K562 (cell line): ENCODE results near the gene KLC1.

ENCODE experiments used
- CTCF ChIP-seq, 3 experiments: IDR thresholded peaks in 2 of 3; conservative IDR thresholded peaks in 1 of 3; 2 replicates each; pipeline ENCODE4 v1.5.1; 2011 to 2012; ENCODE audit warnings: low read length in 3 of 3, mild to moderate bottlenecking in 3 of 3, control low read depth in 2 of 3, improper control_type of control experiment in 1 of 3, inconsistent platforms in 1 of 3, low read depth in 1 of 3, mixed read lengths in 1 of 3, moderate library complexity in 1 of 3; ENCODE audit not compliant: insufficient read depth in 2 of 3
- DIDO1 ChIP-seq: fragments of 450-650 bp; IDR thresholded peaks from 2 replicates; pipeline ENCODE4 v1.6.1; 2016; ENCODE audit warnings: low read depth, missing biosample characterization, missing genetic modification characterization
- ETV5 ChIP-seq: sonication (generic); formaldehyde crosslinking; IDR thresholded peaks from 2 replicates; pipeline ENCODE4 v1.4.0; 2020; ENCODE audit warnings: low read depth, mild to moderate bottlenecking, missing genetic modification reagents
- EZH2 ChIP-seq: IDR thresholded peaks from 2 replicates; pipeline ENCODE4 v1.6.1; 2012; ENCODE audit warnings: low read depth, mild to moderate bottlenecking, inconsistent platforms, low read length, borderline replicate concordance
- KAT8 ChIP-seq: fragments of 450-650 bp; IDR thresholded peaks from 2 replicates; pipeline ENCODE4 v1.6.1; 2016; ENCODE audit warnings: low read depth, mild to moderate bottlenecking
- NRF1 ChIP-seq, 2 experiments: fragments of 450-650 bp; IDR thresholded peaks in 1 of 2; conservative IDR thresholded peaks in 1 of 2; 2 replicates each; pipeline ENCODE4 v1.6.1; 2014; ENCODE audit warnings: mild to moderate bottlenecking in 2 of 2
- POLR2A ChIP-seq: fragments of 450-650 bp; conservative IDR thresholded peaks from 2 replicates; pipeline ENCODE4 v1.6.1; 2016
- POLR2H ChIP-seq: IDR thresholded peaks from 2 replicates; pipeline ENCODE4 v1.6.1; 2016; ENCODE audit warnings: missing genetic modification characterization, low read depth, mild to moderate bottlenecking, control low read depth, missing compliant biosample characterization, moderate library complexity
- SPI1 ChIP-seq: IDR thresholded peaks from 2 replicates; pipeline ENCODE4 v1.6.1; 2011; ENCODE audit warnings: low read depth, low read length, control low read depth, borderline replicate concordance
- ZFP36 ChIP-seq: fragments of 150-350 bp; IDR thresholded peaks from 2 replicates; pipeline ENCODE4 v1.6.1; 2018; ENCODE audit warnings: low read length, low read depth; ENCODE audit not compliant: partially characterized antibody

- TF ChIP-seq DIDO1 (tag) (no peak), SPI1 (no peak), ETV5 (CRISPR knock-in tag) (no peak), POLR2A (no peak), POLR2H (no peak), CTCF (IDR thresholded peaks at IDR 0.05 in 2 of 3, conservative IDR thresholded peaks at IDR 0.05 in 1 of 3; ENCODE audit: insufficient read depth in 2 of 3, low read depth in 1 of 3, low read length in 3 of 3) (no peak), EZH2 (no peak), NRF1 (conservative IDR thresholded peaks at IDR 0.05 in 1 of 2, IDR thresholded peaks at IDR 0.05 in 1 of 2) (no peak), ZFP36 (no peak), KAT8 (no peak)
Measured at GRCh38 chr14:103662591-103662990, 33.6 kb downstream of the KLC1 start.
